ENCODE measurements around the gene THAP10. TPM values are rescaled to one million over a fixed set of nuclear protein-coding genes. Genes with fewer than 3 reads are reported as not detected.

The THAP10 gene
- total RNA-seq, 6 experiments from 2014 or later: 0.83 to 2.8 (median 1.4) TPM

GRCh38 chr15:70856884-70857561 is 35.2 kb downstream of the THAP10 start:
- intact Hi-C loops (cut with DNase I): no loop called here
- peak in 2 of 3 donors; percentile 63 to 68 for DNase-seq
- Histone ChIP-seq H3K4me3 (no peak overlapping the region), H3K27me3 (no peaks in the 10 kb centered on the region), H3K9me3 (no peaks in the 10 kb centered on the region), H3K27ac (no peak overlapping the region), H3K4me1 (peaks cover 0 to 3% (median 0%) of the 10 kb centered on the region in 4 donors), H3K36me3 (no peaks in the 10 kb centered on the region)
- TF ChIP-seq, protein P1, sequence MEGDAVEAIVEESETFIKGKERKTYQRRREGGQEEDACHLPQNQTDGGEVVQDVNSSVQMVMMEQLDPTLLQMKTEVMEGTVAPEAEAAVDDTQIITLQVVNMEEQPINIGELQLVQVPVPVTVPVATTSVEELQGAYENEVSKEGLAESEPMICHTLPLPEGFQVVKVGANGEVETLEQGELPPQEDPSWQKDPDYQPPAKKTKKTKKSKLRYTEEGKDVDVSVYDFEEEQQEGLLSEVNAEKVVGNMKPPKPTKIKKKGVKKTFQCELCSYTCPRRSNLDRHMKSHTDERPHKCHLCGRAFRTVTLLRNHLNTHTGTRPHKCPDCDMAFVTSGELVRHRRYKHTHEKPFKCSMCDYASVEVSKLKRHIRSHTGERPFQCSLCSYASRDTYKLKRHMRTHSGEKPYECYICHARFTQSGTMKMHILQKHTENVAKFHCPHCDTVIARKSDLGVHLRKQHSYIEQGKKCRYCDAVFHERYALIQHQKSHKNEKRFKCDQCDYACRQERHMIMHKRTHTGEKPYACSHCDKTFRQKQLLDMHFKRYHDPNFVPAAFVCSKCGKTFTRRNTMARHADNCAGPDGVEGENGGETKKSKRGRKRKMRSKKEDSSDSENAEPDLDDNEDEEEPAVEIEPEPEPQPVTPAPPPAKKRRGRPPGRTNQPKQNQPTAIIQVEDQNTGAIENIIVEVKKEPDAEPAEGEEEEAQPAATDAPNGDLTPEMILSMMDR (IDR thresholded peaks at IDR 0.05): no peak
- TF ChIP-seq POLR2A (IDR thresholded peaks at IDR 0.05): no peak
- 77% methylated on average over 3 of the region's 5 CpGs for WGBS (ENCODE audit: insufficient coverage, low coverage, low lambda C conversion rate, missing lambda C conversion rate)
- ATAC-seq: peak; percentile 72 to 88 (median 80)

DNA sequence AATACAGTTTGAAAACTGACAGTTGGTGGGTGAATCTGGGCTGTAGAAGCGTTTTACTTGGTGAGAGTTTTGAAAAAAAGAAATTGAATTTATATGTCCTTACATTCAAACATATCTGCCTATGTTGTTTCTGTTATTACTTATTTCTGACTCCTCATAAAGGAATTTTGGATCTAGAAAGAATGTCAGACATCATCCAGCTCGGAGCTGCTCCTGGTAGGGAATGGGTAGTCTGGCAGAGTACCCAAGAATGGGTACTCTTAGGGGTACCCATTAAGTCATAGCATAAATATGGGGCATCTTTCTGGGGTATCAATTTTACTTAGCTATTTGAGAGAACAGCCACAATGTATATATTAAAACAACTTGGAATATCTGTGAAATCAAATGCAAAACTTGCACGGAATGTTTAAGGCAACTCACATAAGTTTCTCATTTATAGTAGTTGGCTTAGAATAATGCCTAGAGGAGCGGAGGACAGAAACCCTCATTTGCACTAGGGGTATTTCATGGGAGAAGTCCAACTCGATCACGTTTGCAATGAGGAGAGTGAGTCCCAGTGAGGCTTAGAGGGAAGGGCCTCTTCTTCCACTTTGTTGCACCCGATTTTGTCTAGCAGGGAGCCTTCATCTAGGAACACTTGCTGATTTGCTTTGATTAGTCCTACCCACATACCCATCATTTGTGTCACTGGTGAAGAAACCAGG is 35.9 kb downstream of the THAP10 start:
- WGBS (ENCODE audit: insufficient coverage, low coverage, low lambda C conversion rate, missing lambda C conversion rate): 58% methylated on average over 7 of the region's 7 CpGs
- no peak overlapping the region for H3K4me3 ChIP-seq
- TF ChIP-seq POLR2A (IDR thresholded peaks at IDR 0.05): no peak
- TF ChIP-seq, protein P1 (IDR thresholded peaks at IDR 0.05): no peak
- H3K27ac ChIP-seq: no peak overlapping the region
- no peak for DNase-seq
- no peaks in the 10 kb centered on the region for H3K27me3 ChIP-seq
- intact Hi-C loops (cut with DNase I): no loop called here
- ATAC-seq: no peak
- peaks cover 0 to 3% (median 0%) of the 10 kb centered on the region in 4 donors for H3K4me1 ChIP-seq
- no peaks in the 10 kb centered on the region for H3K36me3 ChIP-seq
- no peaks in the 10 kb centered on the region for H3K9me3 ChIP-seq

GRCh38 chr15:70855764-70856163 is 36.5 kb downstream of the THAP10 start:
- ATAC-seq: no peak
- 70% methylated on average over 2 of the region's 2 CpGs for WGBS (ENCODE audit: insufficient coverage, low coverage, low lambda C conversion rate, missing lambda C conversion rate)
- H3K27ac ChIP-seq: no peak overlapping the region
- intact Hi-C loops (cut with DNase I): no loop called here
- TF ChIP-seq, protein P1 (IDR thresholded peaks at IDR 0.05): no peak
- TF ChIP-seq POLR2A (IDR thresholded peaks at IDR 0.05): no peak
- H3K4me1 ChIP-seq: peaks cover 0 to 3% (median 0%) of the 10 kb centered on the region in 4 donors
- H3K27me3 ChIP-seq: no peaks in the 10 kb centered on the region
- DNase-seq: no peak
- H3K36me3 ChIP-seq: no peaks in the 10 kb centered on the region
- no peaks in the 10 kb centered on the region for H3K9me3 ChIP-seq
- H3K4me3 ChIP-seq: no peak overlapping the region

DNA sequence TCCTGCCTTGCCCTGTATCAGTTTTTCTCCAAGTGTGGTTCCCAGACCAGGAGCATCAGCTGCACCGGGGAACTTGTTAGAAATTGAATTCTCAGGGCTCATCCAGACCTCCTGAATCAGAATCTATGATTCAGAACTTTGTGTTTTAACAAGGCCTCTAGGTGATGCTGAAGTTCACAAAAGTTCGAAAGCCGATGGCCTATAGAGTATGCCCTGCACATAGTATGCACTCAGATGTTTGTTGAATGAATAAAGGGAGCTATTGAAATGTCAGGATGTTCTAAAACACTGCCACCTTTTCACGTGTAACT is 37.6 kb downstream of the THAP10 start:
- no peak for DNase-seq
- Histone ChIP-seq H3K27ac (no peak overlapping the region), H3K4me3 (peak overlapping the region in 2 of 3 donors; percentile 53 to 67), H3K4me1 (peaks cover 0 to 3% (median 0%) of the 10 kb centered on the region in 4 donors), H3K27me3 (no peaks in the 10 kb centered on the region), H3K36me3 (no peaks in the 10 kb centered on the region), H3K9me3 (no peaks in the 10 kb centered on the region)
- 47% methylated on average over 4 of the region's 4 CpGs for WGBS (ENCODE audit: insufficient coverage, low coverage, low lambda C conversion rate, missing lambda C conversion rate)
- ATAC-seq: peak in 3 of 4 donors; percentile 7 to 9 (median 7)
- intact Hi-C loops (cut with DNase I): no loop called here
- TF ChIP-seq, protein P1 (IDR thresholded peaks at IDR 0.05): no peak
- TF ChIP-seq POLR2A (IDR thresholded peaks at IDR 0.05): no peak
